Astrocyte of the hippocampus (primary cell): ENCODE data around the gene COL19A1.

ENCODE experiments used
- DNase-seq: peaks from one replicate; pipeline ENCODE4 v3.0.0; 2011; ENCODE audit warnings: low read depth, low spot score

COL19A1 gene

GRCh38 chr6:70124882-70125545 is 258.7 kb downstream of the COL19A1 start:
- peak; percentile 8 for DNase-seq

GRCh38 chr6:70125602-70126001 is 259.2 kb downstream of the COL19A1 start:
- DNase-seq, result no peak

GRCh38 chr6:70129341-70129740 is 263.0 kb downstream of the COL19A1 start:
- no peak for DNase-seq

- no peak for DNase-seq
Measured at GRCh38 chr6:70130865-70131264, 264.5 kb downstream of the COL19A1 start.

- DNase-seq, result no peak
Measured at GRCh38 chr6:70131528-70131927, 265.2 kb downstream of the COL19A1 start.

GRCh38 chr6:70133246-70133645 is 266.9 kb downstream of the COL19A1 start:
- no peak for DNase-seq

- DNase-seq, result no peak
Measured at GRCh38 chr6:70134542-70134941, 268.2 kb downstream of the COL19A1 start.

GRCh38 chr6:70135219-70136160 is 269.1 kb downstream of the COL19A1 start:
- DNase-seq, result no peak

- DNase-seq, result no peak
Measured at GRCh38 chr6:70136996-70137395, 270.6 kb downstream of the COL19A1 start.

- no peak for DNase-seq
Measured at GRCh38 chr6:70140496-70140895, 274.1 kb downstream of the COL19A1 start.

GRCh38 chr6:70142034-70142433 is 275.7 kb downstream of the COL19A1 start:
- DNase-seq, result peak; percentile 8

- no peak for DNase-seq
Measured at GRCh38 chr6:70145178-70145577, 278.8 kb downstream of the COL19A1 start.

- no peak for DNase-seq
Measured at GRCh38 chr6:70149209-70149788, 282.9 kb downstream of the COL19A1 start.

- no peak for DNase-seq
Measured at GRCh38 chr6:70150521-70150920, 284.2 kb downstream of the COL19A1 start.

GRCh38 chr6:70151616-70152015 is 285.3 kb downstream of the COL19A1 start:
- no peak for DNase-seq

GRCh38 chr6:70152786-70153185 is 286.4 kb downstream of the COL19A1 start:
- DNase-seq, result no peak

GRCh38 chr6:70157086-70157485 is 290.7 kb downstream of the COL19A1 start:
- DNase-seq, result no peak

- no peak for DNase-seq
Measured at GRCh38 chr6:70160276-70160675, 293.9 kb downstream of the COL19A1 start.

- DNase-seq, result no peak
Measured at GRCh38 chr6:70162972-70163371, 296.6 kb downstream of the COL19A1 start.

GRCh38 chr6:70163795-70164194 is 297.4 kb downstream of the COL19A1 start:
- DNase-seq, result no peak

- DNase-seq, result peak; percentile 4
Measured at GRCh38 chr6:70164556-70164955, 298.2 kb downstream of the COL19A1 start.
